Mononuclear cell (primary cell): ENCODE data around the gene BCKDHB. TPM values are rescaled to one million over a fixed set of nuclear protein-coding genes. Genes with fewer than 3 reads are reported as not detected.

Experiments used
- H3K27me3 ChIP-seq: 2 replicates; pipeline ENCODE4 v1.6.0; 2011; ENCODE audit warnings: low read length, control low read depth; ENCODE audit not compliant: insufficient read depth
- H3K4me1 ChIP-seq: 2 replicates; pipeline ENCODE4 v1.5.1; 2011; ENCODE audit warnings: mild to moderate bottlenecking, low read length, control low read depth; ENCODE audit not compliant: insufficient read depth
- H3K4me3 ChIP-seq: 2 replicates; pipeline ENCODE4 v1.5.1; 2011; ENCODE audit warnings: mild to moderate bottlenecking, low read length, moderate library complexity
- H3K9me3 ChIP-seq: 2 replicates; pipeline ENCODE4 v1.5.1; 2011; ENCODE audit warnings: low read depth, mild to moderate bottlenecking, control low read depth, low read length
- total RNA-seq: library from RNA; depleted of rRNA; stranded (reverse); fragments of >200 nt; gene quantifications from one replicate; pipeline ENCODE4 v1.2.3, GENCODE V29; 2012

BCKDHB gene
- total RNA-seq, 1 donor = 6.2 TPM

DNA sequence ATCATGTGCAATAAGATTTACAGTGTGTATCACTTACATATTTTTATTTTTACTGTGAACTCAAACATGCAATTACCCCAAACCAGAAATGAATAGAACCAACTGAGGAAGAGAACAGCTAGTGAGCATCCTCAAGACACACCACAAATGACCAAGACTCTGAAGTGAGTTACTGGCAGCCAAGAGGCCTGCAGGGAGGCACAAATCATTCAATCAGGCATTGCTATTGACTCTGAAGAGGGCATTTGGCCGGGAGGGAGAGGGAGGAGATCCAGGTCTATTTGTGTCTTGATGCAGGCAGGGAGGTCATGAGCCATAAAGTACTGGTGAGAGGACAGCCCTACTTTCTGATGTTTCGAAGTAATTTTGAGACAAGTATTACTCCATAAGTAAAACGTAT is 257.7 kb downstream of the BCKDHB start:
- Histone ChIP-seq H3K4me3 (no peak overlapping the region), H3K27me3 (no peaks in the 10 kb centered on the region), H3K9me3 (no peaks in the 10 kb centered on the region), H3K4me1 (no peaks in the 10 kb centered on the region)

- H3K9me3 ChIP-seq = no peaks in the 10 kb centered on the region
- H3K4me1 ChIP-seq = no peaks in the 10 kb centered on the region
- H3K27me3 ChIP-seq = no peaks in the 10 kb centered on the region
- H3K4me3 ChIP-seq = no peak overlapping the region
These were observed 259.6 kb downstream of the BCKDHB start for GRCh38 chr6:80366051-80366450.

GRCh38 chr6:80366714-80367113 is 260.2 kb downstream of the BCKDHB start:
- Histone ChIP-seq H3K27me3 (no peaks in the 10 kb centered on the region), H3K9me3 (no peaks in the 10 kb centered on the region), H3K4me1 (no peaks in the 10 kb centered on the region), H3K4me3 (no peak overlapping the region)

DNA sequence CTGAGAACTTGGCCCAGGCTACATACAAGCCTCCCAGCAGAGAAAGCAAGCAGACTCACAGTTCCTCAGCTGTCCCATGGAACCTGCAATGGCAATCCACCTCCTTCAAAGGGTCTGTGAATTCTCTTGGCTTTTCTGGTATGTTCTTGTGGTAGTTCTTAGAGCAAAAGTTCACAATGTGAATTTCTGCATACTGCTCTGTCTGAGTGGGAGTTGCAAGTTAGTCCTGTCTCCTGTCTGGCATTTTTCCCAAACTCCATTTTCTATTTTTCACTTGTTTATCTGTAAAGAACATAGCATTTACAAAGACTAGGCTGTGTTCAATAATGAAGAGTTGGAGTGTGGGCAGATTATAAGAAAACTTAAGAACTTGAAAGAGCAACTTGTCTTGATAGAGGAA is 269.9 kb downstream of the BCKDHB start:
- no peaks in the 10 kb centered on the region for H3K4me1 ChIP-seq
- no peaks in the 10 kb centered on the region for H3K9me3 ChIP-seq
- H3K27me3 ChIP-seq = no peaks in the 10 kb centered on the region

GRCh38 chr6:80380566-80380965 is 274.1 kb downstream of the BCKDHB start:
- H3K27me3 ChIP-seq = no peaks in the 10 kb centered on the region
- no peak overlapping the region for H3K4me3 ChIP-seq
- H3K4me1 ChIP-seq = no peaks in the 10 kb centered on the region
- H3K9me3 ChIP-seq = no peaks in the 10 kb centered on the region

More for the DNA sequence above, 269.9 kb downstream of the BCKDHB start:
- H3K4me3 ChIP-seq = no peak overlapping the region

- H3K27me3 ChIP-seq = no peaks in the 10 kb centered on the region
- no peaks in the 10 kb centered on the region for H3K9me3 ChIP-seq
- H3K4me1 ChIP-seq = no peaks in the 10 kb centered on the region
- no peak overlapping the region for H3K4me3 ChIP-seq
These were observed 276.3 kb downstream of the BCKDHB start for GRCh38 chr6:80382811-80383210.

DNA sequence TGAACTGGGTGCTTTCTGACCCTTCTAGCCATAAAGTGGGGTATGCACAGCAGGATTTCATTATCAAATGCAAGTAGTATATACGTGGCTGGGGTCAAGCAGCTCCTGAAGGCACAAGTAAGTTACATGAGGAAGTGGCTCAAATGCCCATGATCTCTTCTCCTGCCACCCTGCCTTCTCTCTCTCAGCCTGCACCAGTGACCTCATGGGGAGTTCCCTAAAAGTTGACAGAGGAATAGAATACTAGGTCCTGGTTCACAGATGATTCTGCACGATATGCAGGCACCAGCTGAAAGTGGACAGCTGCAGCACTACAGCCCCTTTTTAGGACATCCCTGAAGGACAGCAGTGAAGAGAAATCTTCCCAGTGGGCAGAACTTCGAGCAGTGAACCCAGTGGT is 282.0 kb downstream of the BCKDHB start:
- H3K9me3 ChIP-seq = no peaks in the 10 kb centered on the region

More for the DNA sequence above, 282.0 kb downstream of the BCKDHB start:
- Histone ChIP-seq H3K4me3 (no peak overlapping the region), H3K4me1 (no peaks in the 10 kb centered on the region), H3K27me3 (no peaks in the 10 kb centered on the region)

Other genes with a start within 250 kb of the BCKDHB start
- gene ELOVL4, start 159.1 kb upstream of the BCKDHB start, total RNA-seq = 0.73 TPM
- 0.52 TPM for gene TTK, start 102.0 kb upstream of the BCKDHB start, total RNA-seq